HUES6 (cell line): ENCODE results near the gene SHE.

Experiments used
- H3K27ac ChIP-seq: 2 replicates; pipeline ENCODE4 v1.7.0; 2013; ENCODE audit warnings: low read depth, mild to moderate bottlenecking, low read length, inconsistent platforms
- H3K27me3 ChIP-seq: 2 replicates; pipeline ENCODE4 v1.6.1; 2013; ENCODE audit warnings: low read length; ENCODE audit not compliant: control insufficient read depth, insufficient read depth
- H3K36me3 ChIP-seq: 2 replicates; pipeline ENCODE4 v1.6.1; 2013; ENCODE audit warnings: low read length; ENCODE audit not compliant: control insufficient read depth, insufficient read depth
- H3K4me1 ChIP-seq: 2 replicates; pipeline ENCODE4 v1.6.1; 2013; ENCODE audit warnings: low read length; ENCODE audit not compliant: control insufficient read depth, insufficient read depth
- H3K4me3 ChIP-seq: 2 replicates; pipeline ENCODE4 v1.5.1; 2013; ENCODE audit warnings: low read depth, low read length
- H3K9ac ChIP-seq: one replicate; pipeline ENCODE4 v1.6.1; 2013; ENCODE audit warnings: mild to moderate bottlenecking, low read length
- H3K9me3 ChIP-seq: 2 replicates; pipeline ENCODE4 v1.6.1; 2013; ENCODE audit warnings: low read depth, low read length; ENCODE audit not compliant: control insufficient read depth, insufficient read depth

The SHE gene

GRCh38 chr1:154478639-154479038 is 23.6 kb downstream of the SHE start:
- Histone ChIP-seq H3K9me3 (no peaks in the 10 kb centered on the region), H3K36me3 (no peaks in the 10 kb centered on the region), H3K27me3 (no peaks in the 10 kb centered on the region), H3K9ac (no peak overlapping the region), H3K4me3 (no peak overlapping the region), H3K4me1 (peaks cover 7% of the 10 kb centered on the region; the same call in 1 of the 2 replicates), H3K27ac (no peak overlapping the region)

- H3K27me3 ChIP-seq, result no peaks in the 10 kb centered on the region
- H3K9me3 ChIP-seq, result no peaks in the 10 kb centered on the region
- H3K27ac ChIP-seq, result no peak overlapping the region
- no peaks in the 10 kb centered on the region for H3K36me3 ChIP-seq
- H3K4me1 ChIP-seq, result peaks cover 7% of the 10 kb centered on the region; the same call in 1 of the 2 replicates
- no peak overlapping the region for H3K4me3 ChIP-seq
- no peak overlapping the region for H3K9ac ChIP-seq
Observed at GRCh38 chr1:154478013-154478412, 24.2 kb downstream of the SHE start.

- peaks cover 7% of the 10 kb centered on the region; the same call in 1 of the 2 replicates for H3K4me1 ChIP-seq
- H3K27me3 ChIP-seq, result no peaks in the 10 kb centered on the region
- H3K27ac ChIP-seq, result no peak overlapping the region
- H3K9me3 ChIP-seq, result no peaks in the 10 kb centered on the region
- H3K36me3 ChIP-seq, result no peaks in the 10 kb centered on the region
- no peak overlapping the region for H3K4me3 ChIP-seq
- H3K9ac ChIP-seq, result no peak overlapping the region
Observed at GRCh38 chr1:154476791-154477190, 25.4 kb downstream of the SHE start.

GRCh38 chr1:154474802-154475201 is 27.4 kb downstream of the SHE start:
- no peaks in the 10 kb centered on the region for H3K4me1 ChIP-seq
- H3K36me3 ChIP-seq, result no peaks in the 10 kb centered on the region
- no peak overlapping the region for H3K9ac ChIP-seq
- H3K4me3 ChIP-seq, result no peak overlapping the region
- no peaks in the 10 kb centered on the region for H3K9me3 ChIP-seq
- no peak overlapping the region for H3K27ac ChIP-seq
- no peaks in the 10 kb centered on the region for H3K27me3 ChIP-seq

GRCh38 chr1:154471304-154471703 is 30.9 kb downstream of the SHE start:
- Histone ChIP-seq H3K4me1 (no peaks in the 10 kb centered on the region; the same call in 1 of the 2 replicates), H3K36me3 (no peaks in the 10 kb centered on the region), H3K9me3 (no peaks in the 10 kb centered on the region), H3K27me3 (no peaks in the 10 kb centered on the region), H3K9ac (no peak overlapping the region), H3K4me3 (no peak overlapping the region), H3K27ac (no peak overlapping the region)

GRCh38 chr1:154469844-154470560 is 32.2 kb downstream of the SHE start:
- Histone ChIP-seq H3K27ac (no peak overlapping the region), H3K36me3 (no peaks in the 10 kb centered on the region), H3K27me3 (no peaks in the 10 kb centered on the region), H3K9me3 (no peaks in the 10 kb centered on the region), H3K9ac (no peak overlapping the region), H3K4me1 (peaks cover 5% of the 10 kb centered on the region), H3K4me3 (no peak overlapping the region)

- Histone ChIP-seq H3K36me3 (no peaks in the 10 kb centered on the region), H3K9ac (no peak overlapping the region), H3K4me1 (peaks cover 7% of the 10 kb centered on the region), H3K4me3 (no peak overlapping the region), H3K27me3 (no peaks in the 10 kb centered on the region), H3K27ac (no peak overlapping the region), H3K9me3 (no peaks in the 10 kb centered on the region)
Observed at GRCh38 chr1:154468535-154469250, 33.5 kb downstream of the SHE start.

- Histone ChIP-seq H3K4me3 (no peak overlapping the region), H3K36me3 (no peaks in the 10 kb centered on the region), H3K9me3 (no peaks in the 10 kb centered on the region), H3K9ac (no peak overlapping the region), H3K27me3 (no peaks in the 10 kb centered on the region), H3K27ac (no peak overlapping the region), H3K4me1 (peaks cover 13% of the 10 kb centered on the region)
Observed at GRCh38 chr1:154467434-154468102, 34.6 kb downstream of the SHE start.

- no peak overlapping the region for H3K9ac ChIP-seq
- no peaks in the 10 kb centered on the region for H3K9me3 ChIP-seq
- H3K4me3 ChIP-seq, result no peak overlapping the region
- no peak overlapping the region for H3K27ac ChIP-seq
- H3K36me3 ChIP-seq, result no peaks in the 10 kb centered on the region
- H3K4me1 ChIP-seq, result peaks cover 13% of the 10 kb centered on the region
- H3K27me3 ChIP-seq, result no peaks in the 10 kb centered on the region
Observed at GRCh38 chr1:154466921-154467417, 35.2 kb downstream of the SHE start.

- H3K4me1 ChIP-seq, result peaks cover 13% of the 10 kb centered on the region
- H3K27me3 ChIP-seq, result no peaks in the 10 kb centered on the region
- H3K27ac ChIP-seq, result no peak overlapping the region
- H3K4me3 ChIP-seq, result no peak overlapping the region
- no peak overlapping the region for H3K9ac ChIP-seq
- no peaks in the 10 kb centered on the region for H3K36me3 ChIP-seq
- no peaks in the 10 kb centered on the region for H3K9me3 ChIP-seq
Observed at GRCh38 chr1:154466206-154466605, 36.0 kb downstream of the SHE start.
